ENCODE results near the gene SLC6A12.

Gene SLC6A12

GRCh38 chr12:177336-177979, 36.5 kb downstream of the SLC6A12 start:
- H3K27me3 ChIP-seq (ENCODE audit: control insufficient read depth, insufficient read depth, low read length) = no peaks in the 10 kb centered on the region
- H3K4me1 ChIP-seq (ENCODE audit: control insufficient read depth, insufficient read depth, low read length) = peaks cover 2% of the 10 kb centered on the region
- H3K27ac ChIP-seq (ENCODE audit: low read depth, low read length) = no peak overlapping the region
- H3K36me3 ChIP-seq (ENCODE audit: control insufficient read depth, insufficient read depth, low read length) = no peaks in the 10 kb centered on the region
- no peak overlapping the region for H3K9ac ChIP-seq (ENCODE audit: low read length)
- no peak overlapping the region for H3K4me3 ChIP-seq (ENCODE audit: low read length)

GRCh38 chr12:176321-177181, 37.4 kb downstream of the SLC6A12 start:
- H3K4me1 ChIP-seq (ENCODE audit: control insufficient read depth, insufficient read depth, low read length) = peaks cover 2% of the 10 kb centered on the region
- H3K9ac ChIP-seq (ENCODE audit: low read length) = no peak overlapping the region
- no peak overlapping the region for H3K27ac ChIP-seq (ENCODE audit: low read depth, low read length)
- no peaks in the 10 kb centered on the region for H3K36me3 ChIP-seq (ENCODE audit: control insufficient read depth, insufficient read depth, low read length)
- H3K27me3 ChIP-seq (ENCODE audit: control insufficient read depth, insufficient read depth, low read length) = no peaks in the 10 kb centered on the region
- H3K4me3 ChIP-seq (ENCODE audit: low read length) = no peak overlapping the region

- Histone ChIP-seq H3K4me3 (ENCODE audit: low read length) (no peak overlapping the region), H3K9ac (ENCODE audit: low read length) (no peak overlapping the region), H3K36me3 (ENCODE audit: control insufficient read depth, insufficient read depth, low read length) (no peaks in the 10 kb centered on the region), H3K27me3 (ENCODE audit: control insufficient read depth, insufficient read depth, low read length) (no peaks in the 10 kb centered on the region), H3K4me1 (ENCODE audit: control insufficient read depth, insufficient read depth, low read length) (peaks cover 2% of the 10 kb centered on the region), H3K27ac (ENCODE audit: low read depth, low read length) (no peak overlapping the region)
These were observed 38.2 kb downstream of the SLC6A12 start for GRCh38 chr12:175759-176158.

- Histone ChIP-seq H3K9ac (ENCODE audit: low read length) (no peak overlapping the region), H3K27me3 (ENCODE audit: control insufficient read depth, insufficient read depth, low read length) (no peaks in the 10 kb centered on the region), H3K27ac (ENCODE audit: low read depth, low read length) (no peak overlapping the region), H3K4me1 (ENCODE audit: control insufficient read depth, insufficient read depth, low read length) (peaks cover 2% of the 10 kb centered on the region), H3K4me3 (ENCODE audit: low read length) (no peak overlapping the region), H3K36me3 (ENCODE audit: control insufficient read depth, insufficient read depth, low read length) (no peaks in the 10 kb centered on the region)
These were observed 38.7 kb downstream of the SLC6A12 start for GRCh38 chr12:175250-175649.

GRCh38 chr12:174596-174995, 39.4 kb downstream of the SLC6A12 start:
- H3K4me1 ChIP-seq (ENCODE audit: control insufficient read depth, insufficient read depth, low read length) = peaks cover 2% of the 10 kb centered on the region
- H3K27ac ChIP-seq (ENCODE audit: low read depth, low read length) = no peak overlapping the region
- no peaks in the 10 kb centered on the region for H3K27me3 ChIP-seq (ENCODE audit: control insufficient read depth, insufficient read depth, low read length)
- no peak overlapping the region for H3K4me3 ChIP-seq (ENCODE audit: low read length)
- no peaks in the 10 kb centered on the region for H3K36me3 ChIP-seq (ENCODE audit: control insufficient read depth, insufficient read depth, low read length)
- H3K9ac ChIP-seq (ENCODE audit: low read length) = no peak overlapping the region

GRCh38 chr12:174124-174523, 39.8 kb downstream of the SLC6A12 start:
- Histone ChIP-seq H3K27me3 (ENCODE audit: control insufficient read depth, insufficient read depth, low read length) (no peaks in the 10 kb centered on the region), H3K27ac (ENCODE audit: low read depth, low read length) (no peak overlapping the region), H3K4me1 (ENCODE audit: control insufficient read depth, insufficient read depth, low read length) (peaks cover 2% of the 10 kb centered on the region), H3K9ac (ENCODE audit: low read length) (no peak overlapping the region), H3K4me3 (ENCODE audit: low read length) (no peak overlapping the region), H3K36me3 (ENCODE audit: control insufficient read depth, insufficient read depth, low read length) (no peaks in the 10 kb centered on the region)

GRCh38 chr12:172732-173161, 41.2 kb downstream of the SLC6A12 start:
- Histone ChIP-seq H3K4me1 (ENCODE audit: control insufficient read depth, insufficient read depth, low read length) (peaks cover 2% of the 10 kb centered on the region), H3K4me3 (ENCODE audit: low read length) (no peak overlapping the region), H3K27ac (ENCODE audit: low read depth, low read length) (no peak overlapping the region), H3K36me3 (ENCODE audit: control insufficient read depth, insufficient read depth, low read length) (no peaks in the 10 kb centered on the region), H3K27me3 (ENCODE audit: control insufficient read depth, insufficient read depth, low read length) (no peaks in the 10 kb centered on the region), H3K9ac (ENCODE audit: low read length) (no peak overlapping the region)

- Histone ChIP-seq H3K4me1 (ENCODE audit: control insufficient read depth, insufficient read depth, low read length) (peaks cover 2% of the 10 kb centered on the region), H3K9ac (ENCODE audit: low read length) (no peak overlapping the region), H3K4me3 (ENCODE audit: low read length) (no peak overlapping the region), H3K27me3 (ENCODE audit: control insufficient read depth, insufficient read depth, low read length) (no peaks in the 10 kb centered on the region), H3K27ac (ENCODE audit: low read depth, low read length) (no peak overlapping the region), H3K36me3 (ENCODE audit: control insufficient read depth, insufficient read depth, low read length) (no peaks in the 10 kb centered on the region)
These were observed 41.9 kb downstream of the SLC6A12 start for GRCh38 chr12:171743-172676.

- no peaks in the 10 kb centered on the region for H3K4me1 ChIP-seq (ENCODE audit: control insufficient read depth, insufficient read depth, low read length)
- H3K27me3 ChIP-seq (ENCODE audit: control insufficient read depth, insufficient read depth, low read length) = no peaks in the 10 kb centered on the region
- no peak overlapping the region for H3K9ac ChIP-seq (ENCODE audit: low read length)
- H3K4me3 ChIP-seq (ENCODE audit: low read length) = no peak overlapping the region
- no peaks in the 10 kb centered on the region for H3K36me3 ChIP-seq (ENCODE audit: control insufficient read depth, insufficient read depth, low read length)
- H3K27ac ChIP-seq (ENCODE audit: low read depth, low read length) = no peak overlapping the region
These were observed 42.7 kb downstream of the SLC6A12 start for GRCh38 chr12:171276-171675.

- H3K27me3 ChIP-seq (ENCODE audit: control insufficient read depth, insufficient read depth, low read length) = no peaks in the 10 kb centered on the region
- H3K4me3 ChIP-seq (ENCODE audit: low read length) = no peak overlapping the region
- H3K4me1 ChIP-seq (ENCODE audit: control insufficient read depth, insufficient read depth, low read length) = no peaks in the 10 kb centered on the region
- no peak overlapping the region for H3K27ac ChIP-seq (ENCODE audit: low read depth, low read length)
- H3K9ac ChIP-seq (ENCODE audit: low read length) = no peak overlapping the region
- no peaks in the 10 kb centered on the region for H3K36me3 ChIP-seq (ENCODE audit: control insufficient read depth, insufficient read depth, low read length)
These were observed 43.4 kb downstream of the SLC6A12 start for GRCh38 chr12:170371-171225.

GRCh38 chr12:169528-170370, 44.2 kb downstream of the SLC6A12 start:
- H3K27me3 ChIP-seq (ENCODE audit: control insufficient read depth, insufficient read depth, low read length) = no peaks in the 10 kb centered on the region
- H3K4me3 ChIP-seq (ENCODE audit: low read length) = no peak overlapping the region
- no peak overlapping the region for H3K27ac ChIP-seq (ENCODE audit: low read depth, low read length)
- no peak overlapping the region for H3K9ac ChIP-seq (ENCODE audit: low read length)
- H3K4me1 ChIP-seq (ENCODE audit: control insufficient read depth, insufficient read depth, low read length) = no peaks in the 10 kb centered on the region
- H3K36me3 ChIP-seq (ENCODE audit: control insufficient read depth, insufficient read depth, low read length) = no peaks in the 10 kb centered on the region
